Measurements from ENCODE around the gene ENAH. TPM values are rescaled to one million over a fixed set of nuclear protein-coding genes. Genes with fewer than 3 reads are reported as not detected.

Gene ENAH
- polyA plus RNA-seq, 1 experiment = 121 TPM

GRCh38 chr1:225509376-225509707 lies 143.6 kb downstream of the ENAH start:
- H3K27me3 ChIP-seq (ENCODE audit: control insufficient read depth, insufficient read depth, low read length) = no peaks in the 10 kb centered on the region
- TF ChIP-seq CTCF (IDR thresholded peaks at IDR 0.05; ENCODE audit: low read depth, low read length) = no peak
- POLR2A ChIA-PET = interaction anchor here (0.6 to 1.2 kb wide), 2 partner anchors 191 to 272 kb away, joined by 4 read pairs; no protein-coding TSS in a partner anchor
- H3K9me3 ChIP-seq (ENCODE audit: control insufficient read depth, insufficient read depth, low read length) = no peaks in the 10 kb centered on the region
- CTCF ChIA-PET = interaction anchor here (1.3 to 2.1 kb wide), 2 partner anchors 34 to 263 kb away, joined by 6 to 7 read pairs; no protein-coding TSS in a partner anchor
- H3K4me3 ChIP-seq (ENCODE audit: low read depth, low read length) = no peak overlapping the region
- no peak for DNase-seq (ENCODE audit: low read depth, low spot score)
- H3K27ac ChIP-seq (ENCODE audit: low read depth, low read length) = peak overlapping the region; percentile 87

GRCh38 chr1:225508538-225509375 lies 144.2 kb downstream of the ENAH start:
- peak overlapping the region; percentile 87 for H3K27ac ChIP-seq (ENCODE audit: low read depth, low read length)
- TF ChIP-seq CTCF (IDR thresholded peaks at IDR 0.05; ENCODE audit: low read depth, low read length) = no peak
- H3K4me3 ChIP-seq (ENCODE audit: low read depth, low read length) = no peak overlapping the region
- peak; percentile 93 for DNase-seq (ENCODE audit: low read depth, low spot score)
- H3K9me3 ChIP-seq (ENCODE audit: control insufficient read depth, insufficient read depth, low read length) = no peaks in the 10 kb centered on the region
- ChIA-PET CTCF (interaction anchor here (0.5 to 2.1 kb wide), 6 partner anchors 13 to 325 kb away, joined by 3 to 7 read pairs (median 4); no protein-coding TSS in a partner anchor), POLR2A (interaction anchor here (0.7 to 1.2 kb wide), 3 partner anchors 9 to 268 kb away, joined by 3 to 4 read pairs (median 3); no protein-coding TSS in a partner anchor)
- H3K27me3 ChIP-seq (ENCODE audit: control insufficient read depth, insufficient read depth, low read length) = no peaks in the 10 kb centered on the region

GRCh38 chr1:225506727-225507126 lies 146.2 kb downstream of the ENAH start:
- DNase-seq (ENCODE audit: low read depth, low spot score) = no peak
- CTCF ChIA-PET = interaction anchor here (1.0 to 2.1 kb wide), 3 partner anchors 261 to 271 kb away, joined by 3 to 12 read pairs (median 4); partner anchors contain the start of gene SRP9
- no peak for TF ChIP-seq CTCF (IDR thresholded peaks at IDR 0.05; ENCODE audit: low read depth, low read length)

GRCh38 chr1:225504776-225505175 lies 148.1 kb downstream of the ENAH start:
- TF ChIP-seq CTCF (IDR thresholded peaks at IDR 0.05; ENCODE audit: low read depth, low read length) = no peak
- H3K27ac ChIP-seq (ENCODE audit: low read depth, low read length) = no peak overlapping the region
- H3K27me3 ChIP-seq (ENCODE audit: control insufficient read depth, insufficient read depth, low read length) = no peaks in the 10 kb centered on the region
- CTCF ChIA-PET = no interaction called here
- H3K4me3 ChIP-seq (ENCODE audit: low read depth, low read length) = no peak overlapping the region
- H3K9me3 ChIP-seq (ENCODE audit: control insufficient read depth, insufficient read depth, low read length) = no peaks in the 10 kb centered on the region
- POLR2A ChIA-PET = no interaction called here
- no peak for DNase-seq (ENCODE audit: low read depth, low spot score)

More at GRCh38 chr1:225506727-225507126, 146.2 kb downstream of the ENAH start:
- POLR2A ChIA-PET = no interaction called here
- Histone ChIP-seq H3K4me3 (ENCODE audit: low read depth, low read length) (no peak overlapping the region), H3K27me3 (ENCODE audit: control insufficient read depth, insufficient read depth, low read length) (no peaks in the 10 kb centered on the region), H3K9me3 (ENCODE audit: control insufficient read depth, insufficient read depth, low read length) (no peaks in the 10 kb centered on the region), H3K27ac (ENCODE audit: low read depth, low read length) (no peak overlapping the region)

GRCh38 chr1:225500624-225501192 lies 152.2 kb downstream of the ENAH start:
- no peak overlapping the region for H3K27ac ChIP-seq (ENCODE audit: low read depth, low read length)
- ChIA-PET CTCF (interaction anchor here (1.0 to 2.4 kb wide), 2 partner anchors 272 to 277 kb away, joined by 4 to 8 read pairs; partner anchors contain the start of gene SRP9), POLR2A (no interaction called here)
- H3K4me3 ChIP-seq (ENCODE audit: low read depth, low read length) = no peak overlapping the region
- TF ChIP-seq CTCF (IDR thresholded peaks at IDR 0.05; ENCODE audit: low read depth, low read length) = no peak
- no peak for DNase-seq (ENCODE audit: low read depth, low spot score)
- no peaks in the 10 kb centered on the region for H3K27me3 ChIP-seq (ENCODE audit: control insufficient read depth, insufficient read depth, low read length)
- no peaks in the 10 kb centered on the region for H3K9me3 ChIP-seq (ENCODE audit: control insufficient read depth, insufficient read depth, low read length)

All from AG04450 (cell line).